Heart right ventricle (tissue), 16 donors: Measurements from ENCODE around the gene NOSTRIN. TPM values are rescaled to one million over a fixed set of nuclear protein-coding genes. Genes with fewer than 3 reads are reported as not detected.

Experiments used
- ATAC-seq, 8 donors: fragments of 200-7000 bp; cut with Tn5 transposase; one replicate each; pipeline ENCODE4 v1.9.1; 2020; ENCODE audit warnings: mild to moderate bottlenecking in 8 of 8, moderate library complexity in 8 of 8, moderate number of reproducible peaks in 1 of 8
- DNase-seq, 2 donors: peaks; one replicate each; pipeline ENCODE4 v3.0.0-alpha.2; 2020
- H3K27ac ChIP-seq, 10 donors: fragments of 200-600 bp; sonication (generic) in 2 of 10; one replicate each; pipeline versions ENCODE4 v1.5.0 to v1.8.0; 2020 to 2022; ENCODE audit warnings: mild to moderate bottlenecking in 3 of 10
- H3K27me3 ChIP-seq, 7 donors: fragments of 200-600 bp; one replicate each; pipeline ENCODE4 v1.8.0; 2021 to 2022; ENCODE audit warnings: mild to moderate bottlenecking in 2 of 7
- H3K36me3 ChIP-seq, 9 donors: fragments of 200-600 bp; sonication (generic) in 1 of 9; one replicate each; pipeline versions ENCODE4 v1.5.0 to v1.8.0; 2020 to 2022; ENCODE audit warnings: mild to moderate bottlenecking in 2 of 9
- H3K4me1 ChIP-seq, 9 donors: fragments of 200-600 bp; sonication (generic) in 1 of 9; one replicate each; pipeline versions ENCODE4 v1.5.0 to v1.8.0; 2020 to 2022; ENCODE audit warnings: mild to moderate bottlenecking in 4 of 9
- H3K4me3 ChIP-seq, 10 donors: fragments of 200-600 bp; sonication (generic) in 2 of 10; one replicate each; pipeline versions ENCODE4 v1.5.0 to v1.8.0; 2020 to 2022; ENCODE audit warnings: mild to moderate bottlenecking in 7 of 10, moderate library complexity in 2 of 10
- H3K9me3 ChIP-seq, 11 donors: fragments of 200-600 bp in 10 of 11; sonication (generic) in 2 of 11; one replicate each; pipeline versions ENCODE4 v1.5.0 to v1.8.0; 2013 to 2022; ENCODE audit warnings: mild to moderate bottlenecking in 2 of 11, control low read depth in 1 of 11, moderate library complexity in 1 of 11
- CTCF ChIP-seq, 9 donors: fragments of 200-600 bp; sonication (generic) in 2 of 9; IDR thresholded peaks; one replicate each; pipeline versions ENCODE4 v1.5.0 to v1.8.0; 2021 to 2022; ENCODE audit warnings: antibody characterized with exemption in 9 of 9, mild to moderate bottlenecking in 5 of 9, moderate library complexity in 1 of 9
- WGBS, 2 donors: extraction: QIAGEN DNeasy Blood & Tissue Kit; methylation state at CpG; one replicate each; pipeline ENCODE4 v1.1.7; 2013; ENCODE audit warnings: inconsistent platforms in 1 of 2; 5-methylcytosine and 5-hydroxymethylcytosine counted together
- intact Hi-C, 10 donors: fragments of 100-400 bp; cut with DNase I; formaldehyde crosslinking; loops; one replicate each; pipeline versions ENCODE4 v1.11.1 to v1.14.2; 2022
- polyA plus RNA-seq, 2 donors: library from polyadenylated mRNA; stranded (reverse); fragments of 200-250 nt; gene quantifications; one replicate each; pipeline ENCODE4 v1.2.3, GENCODE V29; 2013
- total RNA-seq, 10 donors: library from RNA; stranded (reverse); fragmentation: NEBNext Ultra II Directional in 3 of 10; extraction: Animal tissue kit (Norgen Biotek cat#: 25700) in 3 of 10; gene quantifications; one replicate each; pipeline versions ENCODE4 v1.2.1 to v1.2.4, GENCODE V29; 2021 to 2023
- donor health status: Arrhythmogenic right ventricular cardiomyopathy.
- donor health status: ischemic (EF 13 %, LVEDD 7.1; RV severe dilation, severe dysfunction).
- donor health status: healthy with polysubstance abuse.
- donor health status: DM: no; HTN: yes; CAD: no.
- donor health status: DM: no; HTN: no; CAD: no.
- donor health status: ischemic (EF 25% LVEDD 6.9; RV normal size, moderate dysfunction).
- donor health status: ischemic (EF 25% LVEDD 5.7; RV mildly dilated, moderate dysfunction).
- donor health status: healthy.
- donor health status: DM: yes; HTN: yes; CAD: no.
- donor health status: Ischemic cardiomyopathy.
- donor health status: ischemic (EF 35%, LVEDD 5.7; RV mildly dilated, moderate dysfunction).
- donor health status: nonischemic (EF 11% LVEDD 7.7; RV severe dilation, severe dysfunction).
- donor health status: DM: yes; HTN: yes; CAD: no.
- donor health status: PGD.
- donor health status: ischemic (EF 29% LVEDD 5.4; RV normal size, mild dysfunction).
- donor health status: nonischemic (EF 23%, LVEDD 6.1; RV moderate dilation, normal function).

Gene NOSTRIN
- total and polyA plus RNA-seq, 12 donors = 5.0 to 44.6 (median 12.2) TPM

GRCh38 chr2:168843253-168843652, 40.8 kb downstream of the NOSTRIN start:
- intact Hi-C loops = loop anchor here in 2 of 10 donors (10.0 kb wide), 2 partner anchors 68 to 128 kb away; no protein-coding TSS in a partner anchor
- no peak for TF ChIP-seq CTCF (IDR thresholded peaks at IDR 0.05)
- Histone ChIP-seq H3K27me3 (no peaks in the 10 kb centered on the region), H3K4me1 (no peaks in the 10 kb centered on the region), H3K9me3 (no peaks in the 10 kb centered on the region), H3K4me3 (no peak overlapping the region), H3K36me3 (peaks cover 0 to 74% (median 0%) of the 10 kb centered on the region in 9 donors), H3K27ac (no peak overlapping the region)
- DNase-seq (no peak), ATAC-seq (no peak)
- 94 to 98% methylated on average over 3 of the region's 3 CpGs for WGBS, 2 donors

GRCh38 chr2:168848225-168848624, 45.8 kb downstream of the NOSTRIN start:
- no peaks in the 10 kb centered on the region for H3K9me3 ChIP-seq
- H3K36me3 ChIP-seq = peaks cover 0 to 73% (median 0%) of the 10 kb centered on the region in 9 donors
- TF ChIP-seq CTCF (IDR thresholded peaks at IDR 0.05) = no peak
- intact Hi-C loops = loop anchor here in 5 of 10 donors (5.0 to 10.0 kb wide), 4 partner anchors 46 to 133 kb away; partner anchors contain the start of gene NOSTRIN (in 1 of the 5)
- no peak overlapping the region for H3K4me3 ChIP-seq
- DNase-seq (no peak), ATAC-seq (no peak)
- H3K27me3 ChIP-seq = no peaks in the 10 kb centered on the region
- peaks cover 0 to 4% (median 0%) of the 10 kb centered on the region in 9 donors for H3K4me1 ChIP-seq
- WGBS, 2 donors = 89 to 90% methylated on average over 3 of the region's 3 CpGs
- no peak overlapping the region for H3K27ac ChIP-seq

- intact Hi-C loops = loop anchor here in 6 of 10 donors (1.0 to 10.0 kb wide), 5 partner anchors 47 to 135 kb away; partner anchors contain the start of gene NOSTRIN (in 1 of the 6)
- H3K27ac ChIP-seq = no peak overlapping the region
- TF ChIP-seq CTCF (IDR thresholded peaks at IDR 0.05) = peak in 7 of 9 donors; percentile 29 to 55 (median 46)
- 60 to 63% methylated on average over 2 of the region's 2 CpGs for WGBS, 2 donors
- H3K36me3 ChIP-seq = peaks cover 0 to 73% (median 0%) of the 10 kb centered on the region in 9 donors
- peaks cover 0 to 4% (median 0%) of the 10 kb centered on the region in 9 donors for H3K4me1 ChIP-seq
- no peaks in the 10 kb centered on the region for H3K9me3 ChIP-seq
- DNase-seq (peak in 1 of 2 donors; percentile 39), ATAC-seq (peak in 7 of 8 donors; percentile 48 to 82 (median 74))
- no peak overlapping the region for H3K4me3 ChIP-seq
- H3K27me3 ChIP-seq = no peaks in the 10 kb centered on the region
Observed at GRCh38 chr2:168849610-168850009, 47.2 kb downstream of the NOSTRIN start.

GRCh38 chr2:168850846-168851245, 48.4 kb downstream of the NOSTRIN start:
- TF ChIP-seq CTCF (IDR thresholded peaks at IDR 0.05) = no peak
- intact Hi-C loops = loop anchor here in 2 of 10 donors (1.0 to 10.0 kb wide), 2 partner anchors 76 to 78 kb away; no protein-coding TSS in a partner anchor
- ATAC-seq (no peak), DNase-seq (no peak)
- peaks cover 0 to 75% (median 0%) of the 10 kb centered on the region in 9 donors for H3K36me3 ChIP-seq
- H3K27ac ChIP-seq = no peak overlapping the region
- H3K9me3 ChIP-seq = no peaks in the 10 kb centered on the region
- peaks cover 0 to 4% (median 0%) of the 10 kb centered on the region in 9 donors for H3K4me1 ChIP-seq
- H3K27me3 ChIP-seq = no peaks in the 10 kb centered on the region
- H3K4me3 ChIP-seq = no peak overlapping the region
